Stimulated activated naive CD4-positive, alpha-beta T cell treated with Interleukin-2 at 50 U/mL for 16 hours (primary cell): ENCODE results near the gene EPN2.

Experiments
- DNase-seq: peaks from one replicate; lab custom pipeline; 2025; lab: John Stamatoyannopoulos, UW

EPN2 gene

GRCh38 chr17:19365833-19366636, 128.9 kb downstream of the EPN2 start:
- DNase-seq, result no peak

- no peak for DNase-seq
Measured at GRCh38 chr17:19366637-19366972, 129.4 kb downstream of the EPN2 start.

GRCh38 chr17:19368229-19368628, 131.1 kb downstream of the EPN2 start:
- no peak for DNase-seq

GRCh38 chr17:19369107-19369778, 132.1 kb downstream of the EPN2 start:
- no peak for DNase-seq

GRCh38 chr17:19369846-19370492, 132.8 kb downstream of the EPN2 start:
- DNase-seq, result no peak

- no peak for DNase-seq
Measured at GRCh38 chr17:19370493-19370960, 133.4 kb downstream of the EPN2 start.

- no peak for DNase-seq
Measured at GRCh38 chr17:19371259-19372010, 134.3 kb downstream of the EPN2 start.

GRCh38 chr17:19372011-19372370, 134.8 kb downstream of the EPN2 start:
- no peak for DNase-seq

- no peak for DNase-seq
Measured at GRCh38 chr17:19372439-19372838, 135.3 kb downstream of the EPN2 start.

- DNase-seq, result no peak
Measured at GRCh38 chr17:19372866-19373504, 135.8 kb downstream of the EPN2 start.

- no peak for DNase-seq
Measured at GRCh38 chr17:19374136-19374535, 137.0 kb downstream of the EPN2 start.

GRCh38 chr17:19375732-19376131, 138.6 kb downstream of the EPN2 start:
- DNase-seq, result no peak

GRCh38 chr17:19376811-19377210, 139.6 kb downstream of the EPN2 start:
- no peak for DNase-seq

GRCh38 chr17:19377602-19378415, 140.6 kb downstream of the EPN2 start:
- peak; percentile 96 for DNase-seq

- no peak for DNase-seq
Measured at GRCh38 chr17:19378416-19379360, 141.5 kb downstream of the EPN2 start, which contains the start of gene MAPK7. MAPK7 (plus strand) TSS chr17:19378498; CDS start chr17:19378901, 403 bp downstream.

GRCh38 chr17:19379361-19380065, 142.3 kb downstream of the EPN2 start:
- DNase-seq, result no peak

GRCh38 chr17:19380481-19381301, 143.5 kb downstream of the EPN2 start:
- no peak for DNase-seq

GRCh38 chr17:19381361-19381740, 144.2 kb downstream of the EPN2 start:
- no peak for DNase-seq
